ENCODE data around the gene MED15. TPM values are rescaled to one million over a fixed set of nuclear protein-coding genes. Genes with fewer than 3 reads are reported as not detected.

Gene MED15
- total RNA-seq, 1 donor from 2014 or later, result 104 TPM

GRCh38 chr22:20508815-20509271, 1.4 kb downstream of the MED15 start:
- DNase-seq (ENCODE audit: low spot score), result no peak

DNA sequence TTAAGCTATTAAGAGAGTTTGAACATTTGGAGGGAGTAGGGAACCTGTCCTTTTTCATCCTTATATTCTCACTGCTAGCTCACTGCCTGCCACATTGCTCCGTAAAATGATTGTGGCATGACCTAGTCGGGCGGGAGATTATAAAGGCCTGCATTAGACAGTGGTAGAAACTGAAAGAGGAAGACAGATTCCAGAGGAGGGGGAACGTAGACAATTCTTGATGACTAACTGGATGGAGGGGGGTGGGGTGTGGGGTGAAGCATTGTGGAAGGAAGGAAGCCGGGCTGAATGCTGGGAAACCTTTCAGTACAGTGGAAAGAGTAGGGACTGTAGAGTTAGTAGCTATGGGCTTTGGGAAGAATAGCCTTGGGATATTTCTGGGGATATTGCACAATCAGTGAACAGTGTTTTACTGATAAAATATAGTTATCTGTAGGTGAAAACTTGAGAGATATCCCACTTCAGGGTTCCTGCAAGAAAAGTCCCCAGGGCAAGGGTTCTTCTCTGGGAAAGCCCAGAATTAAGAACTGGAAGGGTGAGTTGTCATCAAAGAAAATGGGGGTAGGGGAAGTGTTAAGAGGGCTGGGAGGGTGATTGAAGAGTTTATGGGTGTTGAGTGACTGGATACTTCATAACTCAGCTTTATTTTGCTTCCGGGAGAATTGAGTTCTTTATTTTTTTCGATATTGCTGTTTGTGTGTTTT, 2.1 kb downstream of the MED15 start:
- no peak for DNase-seq (ENCODE audit: low spot score)

- no peak for DNase-seq (ENCODE audit: low spot score)
Measured at GRCh38 chr22:20510811-20511577, 3.6 kb downstream of the MED15 start.

- DNase-seq (ENCODE audit: low spot score), result no peak
Measured at GRCh38 chr22:20511578-20512229, 4.3 kb downstream of the MED15 start.

GRCh38 chr22:20514658-20515406, 7.4 kb downstream of the MED15 start:
- no peak for DNase-seq (ENCODE audit: low spot score)

- DNase-seq (ENCODE audit: low spot score), result no peak
Measured at GRCh38 chr22:20516399-20516798, 9.0 kb downstream of the MED15 start.

DNA sequence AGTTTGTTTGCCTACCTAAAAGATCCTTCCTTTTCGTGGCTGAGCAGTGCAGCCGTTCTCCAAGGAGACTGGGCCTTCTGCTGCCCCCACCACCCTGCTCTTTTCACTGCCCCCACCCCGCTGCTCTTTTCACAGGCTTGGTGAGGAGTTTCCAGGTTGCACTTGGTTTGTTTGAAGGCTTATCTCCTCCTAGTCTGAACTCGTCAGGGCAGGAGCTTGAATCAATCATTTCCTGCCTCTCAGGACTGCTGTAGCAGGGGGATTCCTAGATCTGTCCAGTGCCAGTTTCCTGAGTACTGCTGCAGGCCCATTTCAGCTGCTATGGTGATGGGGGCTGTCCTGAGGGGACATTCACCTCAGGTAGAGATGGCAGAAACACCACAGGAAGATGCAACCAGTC, 10.0 kb downstream of the MED15 start:
- DNase-seq (ENCODE audit: low spot score), result no peak

DNA sequence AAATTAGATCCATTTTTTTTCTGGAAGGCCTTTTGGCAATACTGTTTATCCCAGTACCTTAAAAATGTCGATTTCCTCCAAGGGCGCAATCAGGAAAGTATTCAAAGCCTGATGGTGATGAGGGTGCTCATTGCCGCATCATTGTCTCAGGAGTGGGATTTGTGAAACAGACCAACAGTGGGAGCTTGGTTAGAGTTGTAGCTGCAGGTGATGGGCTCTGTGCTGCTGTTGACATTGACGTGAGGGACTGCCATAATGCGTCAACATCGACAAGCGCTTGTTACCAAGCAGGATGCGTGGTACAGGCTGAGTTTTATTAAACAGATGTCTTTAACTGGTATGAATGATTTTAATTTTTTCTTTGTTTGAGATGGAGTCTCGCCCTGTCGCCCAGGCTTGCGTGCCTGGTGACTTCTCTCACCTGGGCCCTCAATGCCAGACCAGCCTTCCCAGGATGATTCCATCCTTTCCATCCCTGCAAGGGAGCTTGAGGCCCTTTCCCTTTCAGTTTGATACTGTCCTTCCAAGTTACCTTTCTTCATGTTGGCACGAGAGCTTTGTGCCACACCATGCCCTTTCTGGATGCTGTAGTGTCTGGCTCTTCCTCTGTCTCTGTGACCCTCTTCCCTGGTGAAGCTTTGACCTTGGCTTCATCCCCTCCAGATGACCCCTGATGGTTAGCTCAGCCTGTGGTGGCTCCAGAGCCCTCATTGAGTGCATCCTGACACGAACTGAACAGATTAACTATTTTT, 10.6 kb downstream of the MED15 start:
- no peak for DNase-seq (ENCODE audit: low spot score)

DNA sequence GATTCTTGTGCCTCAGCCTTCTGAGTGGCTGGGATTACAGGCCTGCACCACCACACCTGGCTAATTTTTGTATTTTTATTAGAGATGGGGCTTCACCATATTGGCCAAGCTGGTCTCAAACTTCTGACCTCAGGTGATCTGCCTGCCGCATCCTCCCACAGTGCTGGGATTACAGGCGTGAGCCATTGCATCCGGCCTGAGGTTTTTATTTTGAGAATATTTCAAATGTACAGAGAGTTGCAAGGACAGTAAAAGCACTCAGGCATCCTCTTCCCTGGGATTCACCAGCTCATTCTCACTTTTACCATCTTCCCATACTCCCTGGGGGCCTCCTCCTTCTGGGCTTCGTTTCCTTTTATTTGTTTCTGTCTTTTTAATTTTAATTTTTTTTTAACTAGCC, 12.1 kb downstream of the MED15 start:
- DNase-seq (ENCODE audit: low spot score), result no peak

- no peak for DNase-seq (ENCODE audit: low spot score)
Measured at GRCh38 chr22:20520093-20520511, 12.7 kb downstream of the MED15 start.

- DNase-seq (ENCODE audit: low spot score), result no peak
Measured at GRCh38 chr22:20522134-20523004, 15.0 kb downstream of the MED15 start.

DNA sequence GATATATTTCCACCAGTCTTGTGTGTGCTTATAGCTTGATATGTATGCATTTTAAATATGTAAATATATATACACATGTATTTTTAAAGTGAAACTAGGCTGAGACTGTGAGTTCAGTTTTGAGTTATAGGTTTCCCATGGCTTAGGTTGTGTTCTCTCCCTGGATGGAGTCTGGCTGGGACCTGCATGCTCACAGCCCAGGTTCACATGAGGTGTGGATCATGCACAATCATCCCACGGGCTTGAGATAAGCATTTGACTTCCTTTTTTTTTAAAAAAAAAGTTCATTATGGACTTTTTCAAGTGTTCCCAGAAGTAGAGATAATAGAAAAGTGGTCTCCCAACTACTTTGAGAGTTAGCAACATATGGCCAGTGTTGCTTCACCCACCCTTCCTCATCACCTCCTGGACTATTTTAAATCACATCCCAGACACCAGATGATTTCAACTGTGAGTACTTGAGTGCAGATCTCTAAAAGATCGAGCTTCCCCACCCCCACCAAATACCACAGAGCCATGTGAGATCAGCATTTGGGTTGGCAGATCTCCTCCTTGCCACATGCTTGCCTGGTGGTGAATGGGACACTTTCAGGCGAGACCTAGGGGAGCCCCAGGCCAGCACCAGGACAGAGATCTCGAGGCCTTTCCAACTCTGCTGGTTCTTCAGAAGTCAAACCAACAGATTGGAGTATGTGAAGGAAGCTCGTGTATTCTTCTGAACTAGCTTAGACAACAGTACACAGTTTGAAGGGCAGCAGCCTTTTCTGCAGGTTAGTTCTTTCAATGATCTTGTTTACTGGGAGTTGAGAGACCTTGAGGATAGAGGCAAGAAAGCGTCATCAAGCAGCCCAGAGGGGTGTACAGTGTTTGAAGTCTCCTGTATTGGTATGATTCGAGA, 15.9 kb downstream of the MED15 start:
- DNase-seq (ENCODE audit: low spot score), result no peak

GRCh38 chr22:20524004-20524481, 16.6 kb downstream of the MED15 start:
- DNase-seq (ENCODE audit: low spot score), result no peak

GRCh38 chr22:20525048-20525447, 17.6 kb downstream of the MED15 start:
- DNase-seq (ENCODE audit: low spot score), result no peak

DNA sequence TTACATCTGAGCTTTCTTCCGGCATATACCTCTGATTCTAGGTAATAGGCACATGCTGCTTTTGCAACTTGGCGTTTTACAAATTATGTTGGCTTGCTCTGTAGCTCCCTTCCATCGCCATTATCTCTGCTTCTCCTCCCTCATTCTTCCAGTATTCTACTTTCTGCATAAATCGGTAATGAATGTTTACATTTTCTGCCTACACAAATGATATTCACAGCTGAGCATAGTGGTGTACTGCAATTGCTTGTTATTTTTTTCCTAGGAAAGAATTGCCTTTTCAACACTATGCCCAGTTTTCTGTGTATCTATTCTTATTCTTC, 18.9 kb downstream of the MED15 start:
- DNase-seq (ENCODE audit: low spot score), result no peak

- no peak for DNase-seq (ENCODE audit: low spot score)
Measured at GRCh38 chr22:20526628-20527355, 19.4 kb downstream of the MED15 start.

DNA sequence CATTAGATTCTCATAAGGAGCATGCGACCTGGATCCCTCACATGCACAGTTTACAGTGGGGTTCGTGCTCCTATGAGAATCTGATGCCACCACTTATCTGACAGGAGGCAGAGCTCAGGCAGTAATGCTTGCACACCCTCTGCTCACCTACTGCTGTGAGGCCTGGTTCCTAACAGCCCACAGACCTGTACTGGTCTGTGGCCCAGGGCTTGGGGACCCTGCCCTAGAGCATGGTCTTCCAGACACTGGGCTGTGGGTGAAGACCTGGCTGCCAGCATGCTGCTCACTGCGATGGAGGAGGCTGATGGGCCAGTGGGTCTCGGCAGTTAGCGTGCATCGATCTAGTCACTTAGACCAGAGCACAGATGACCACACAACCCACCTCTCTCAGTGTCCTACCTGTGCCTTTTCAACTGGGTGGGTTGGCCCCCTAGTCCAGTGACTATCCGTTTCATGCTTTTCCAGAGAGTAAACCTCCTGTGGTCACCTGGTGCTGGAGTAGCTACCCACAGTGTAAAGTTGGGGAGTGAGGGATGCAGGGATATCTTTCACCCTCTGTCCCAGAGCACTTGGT, 21.1 kb downstream of the MED15 start:
- DNase-seq (ENCODE audit: low spot score), result no peak

All from mesenteric fat pad (tissue), 1 donor.